ENCODE measurements around the gene GSN. TPM values are rescaled to one million over a fixed set of nuclear protein-coding genes. Genes with fewer than 3 reads are reported as not detected.

Gene GSN
- total RNA-seq, 1 donor from 2014 or later = 80.0 TPM

DNA sequence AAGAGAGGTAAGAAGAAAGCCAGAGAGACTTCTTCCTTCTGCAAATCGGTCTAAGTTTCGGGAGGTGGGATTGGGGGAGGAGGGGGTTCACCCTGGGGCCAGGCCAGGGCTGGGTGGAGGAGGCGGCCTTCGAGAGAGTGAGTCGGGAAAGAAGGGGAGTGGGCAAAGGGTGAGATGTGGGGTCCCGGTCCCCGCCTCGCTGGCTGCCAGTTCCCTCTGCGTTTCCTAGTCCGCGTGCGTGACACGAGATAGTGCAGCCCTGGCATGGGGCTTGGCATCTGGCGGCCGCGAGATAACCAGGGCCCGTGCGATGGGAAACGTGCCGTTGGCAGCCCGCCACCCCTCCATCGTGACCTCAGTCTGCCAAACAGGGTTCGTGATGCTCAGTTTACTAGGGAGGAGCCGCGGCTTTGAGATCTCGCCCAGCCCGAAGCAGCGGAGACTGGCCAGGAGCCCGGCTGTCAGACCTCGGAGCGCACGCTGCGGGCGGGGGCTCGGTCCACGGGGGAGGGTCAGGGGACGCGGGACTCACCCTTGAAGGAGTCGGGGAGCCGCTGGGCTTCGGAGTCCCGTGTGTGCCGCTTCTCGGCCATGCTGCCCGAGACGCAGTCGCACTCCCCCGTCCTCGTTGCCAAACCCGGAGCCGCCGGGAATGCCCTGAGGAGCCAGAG is 101.8 kb downstream of the GSN start, which contains the start of gene STOM:
STOM (minus strand) TSS at position 656 of the 671 bp plus-strand sequence; CDS start at position 593, 63 bp downstream.
- peak within 1 kb of the TSS; percentile 41 for H3K27ac Mint-ChIP-seq

DNA sequence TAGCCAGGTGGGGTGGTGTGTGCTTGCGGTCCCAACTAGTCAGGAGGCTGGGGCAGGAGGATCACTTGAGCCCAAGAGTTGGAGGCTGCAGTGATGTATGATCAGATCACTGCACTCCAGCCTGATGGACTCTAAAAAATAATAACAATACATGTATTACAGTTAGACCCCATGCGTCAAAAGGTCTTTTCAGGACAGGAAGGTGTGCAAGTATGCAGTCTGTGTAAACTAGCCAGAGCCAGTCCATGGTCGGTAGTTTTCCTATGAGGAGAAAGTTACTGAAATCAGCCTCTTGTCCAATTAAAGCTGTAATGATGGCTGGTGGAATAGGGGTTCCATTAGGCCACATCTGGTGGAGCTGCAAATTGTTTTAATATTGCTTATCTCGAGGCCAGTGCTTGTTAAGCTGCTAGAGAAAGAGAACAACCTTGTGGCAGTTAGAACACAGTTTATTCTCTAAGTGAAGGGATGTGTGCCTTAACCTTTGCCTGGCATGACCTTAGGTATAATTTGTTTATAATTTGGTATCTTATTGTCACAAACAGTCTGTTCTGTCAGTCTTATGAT is 103.6 kb downstream of the GSN start:
- no peak for DNase-seq (ENCODE audit: extremely low spot score, unreplicated experiment)
- Mint-ChIP-seq H3K9me3 (no peaks in the 10 kb centered on the region), H3K4me1 (ENCODE audit: unreplicated experiment) (peaks cover 35% of the 10 kb centered on the region), H3K36me3 (no peaks in the 10 kb centered on the region), H3K27ac (no peak overlapping the region), H3K27me3 (peaks cover 5% of the 10 kb centered on the region), H3K4me3 (peak overlapping the region; percentile 76)
- no peak for TF ChIP-seq CTCF (conservative IDR thresholded peaks at IDR 0.05)

More for the DNA sequence above, 101.8 kb downstream of the GSN start, which contains the start of gene STOM:
- no peaks in the 10 kb centered on the region for H3K9me3 Mint-ChIP-seq
- peak within 1 kb of the TSS; percentile 87 for H3K4me3 Mint-ChIP-seq
- H3K27me3 Mint-ChIP-seq = peaks cover 5% of the 10 kb centered on the region
- DNase-seq (ENCODE audit: extremely low spot score, unreplicated experiment) = peak; percentile 76
- no peaks in the 10 kb centered on the region for H3K36me3 Mint-ChIP-seq
- peaks cover 41% of the 10 kb centered on the region for H3K4me1 Mint-ChIP-seq (ENCODE audit: unreplicated experiment)
- TF ChIP-seq CTCF (conservative IDR thresholded peaks at IDR 0.05) = no peak

- DNase-seq (ENCODE audit: extremely low spot score, unreplicated experiment) = no peak
- Mint-ChIP-seq H3K4me3 (peak overlapping the region; percentile 58), H3K27ac (peak overlapping the region; percentile 27), H3K4me1 (ENCODE audit: unreplicated experiment) (peaks cover 33% of the 10 kb centered on the region), H3K36me3 (no peaks in the 10 kb centered on the region), H3K27me3 (peaks cover 5% of the 10 kb centered on the region), H3K9me3 (no peaks in the 10 kb centered on the region)
- no peak for TF ChIP-seq CTCF (conservative IDR thresholded peaks at IDR 0.05)
Observed at GRCh38 chr9:121372239-121373010, 104.5 kb downstream of the GSN start.

DNA sequence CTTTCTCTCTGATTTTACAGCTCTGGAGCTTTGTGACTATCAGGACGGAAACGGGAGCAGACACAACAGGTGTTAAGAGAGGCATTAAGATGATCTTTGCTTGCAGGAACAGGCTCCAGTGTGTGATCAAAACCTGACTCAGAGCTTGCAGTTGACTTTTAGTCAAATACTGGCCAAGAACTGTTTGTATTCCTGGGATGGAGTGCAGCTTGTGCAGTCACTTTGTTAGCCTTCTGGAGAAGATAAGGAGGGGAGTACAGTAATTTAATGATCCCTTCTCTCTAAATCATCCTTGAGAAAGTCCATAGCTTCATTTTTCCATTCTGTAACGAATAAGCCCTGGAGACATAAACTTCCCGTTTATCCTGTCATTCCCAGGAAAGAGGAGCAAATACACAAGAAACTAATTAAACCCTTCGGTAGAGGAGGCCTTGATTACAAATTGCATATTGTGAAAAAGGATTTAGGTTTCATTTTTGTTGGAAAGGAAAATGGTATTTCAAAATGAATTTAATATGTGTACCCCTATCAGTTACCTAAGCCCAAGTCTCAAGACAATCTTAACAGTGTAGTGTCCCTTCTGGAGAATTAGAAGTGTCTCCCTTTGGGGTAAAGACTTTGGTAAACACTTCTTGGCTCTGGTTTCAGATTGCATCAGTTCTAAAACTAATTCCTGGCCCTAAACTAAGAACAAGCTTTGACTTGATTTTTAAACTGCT is 105.2 kb downstream of the GSN start:
- Mint-ChIP-seq H3K36me3 (no peaks in the 10 kb centered on the region), H3K27me3 (peaks cover 5% of the 10 kb centered on the region), H3K9me3 (no peaks in the 10 kb centered on the region), H3K27ac (peak overlapping the region; percentile 9), H3K4me1 (ENCODE audit: unreplicated experiment) (peaks cover 26% of the 10 kb centered on the region), H3K4me3 (no peak overlapping the region)
- no peak for DNase-seq (ENCODE audit: extremely low spot score, unreplicated experiment)
- TF ChIP-seq CTCF (conservative IDR thresholded peaks at IDR 0.05) = no peak

- Mint-ChIP-seq H3K4me1 (ENCODE audit: unreplicated experiment) (peaks cover 20% of the 10 kb centered on the region), H3K9me3 (no peaks in the 10 kb centered on the region), H3K27me3 (no peaks in the 10 kb centered on the region), H3K27ac (no peak overlapping the region), H3K4me3 (no peak overlapping the region), H3K36me3 (no peaks in the 10 kb centered on the region)
- TF ChIP-seq CTCF (conservative IDR thresholded peaks at IDR 0.05) = peak; percentile 55
- no peak for DNase-seq (ENCODE audit: extremely low spot score, unreplicated experiment)
Observed at GRCh38 chr9:121376214-121376830, 108.4 kb downstream of the GSN start.

Data from type B pancreatic cell (in vitro differentiated cells).